Thyroid gland (tissue), 4 donors: ENCODE measurements around the gene NXNL2. TPM values are rescaled to one million over a fixed set of nuclear protein-coding genes. Genes with fewer than 3 reads are reported as not detected.

Experiments
- DNase-seq, 2 donors: peaks; one replicate each; pipeline ENCODE4 v3.0.0-alpha.2; 2019
- H3K27ac ChIP-seq, 3 donors: fragments of 200-600 bp; sonication (generic); 1 replicate in 2 of 3; 2 replicates in 1 of 3; pipeline ENCODE4 v1.5.1; 2016 to 2019; ENCODE audit warnings: mild to moderate bottlenecking in 1 of 3, moderate library complexity in 1 of 3
- H3K27me3 ChIP-seq: fragments of 200-600 bp; sonication (generic); one replicate; pipeline ENCODE4 v1.5.1; 2019
- H3K36me3 ChIP-seq, 2 donors: fragments of 200-600 bp; sonication (generic); one replicate each; pipeline ENCODE4 v1.5.1; 2016 to 2019
- H3K4me1 ChIP-seq, 2 donors: fragments of 200-600 bp; sonication (generic); one replicate each; pipeline ENCODE4 v1.5.1; 2017 to 2019
- H3K4me3 ChIP-seq, 3 donors: fragments of 200-600 bp; sonication (generic); replicated peaks in 1 of 3; 1 replicate in 2 of 3; 2 replicates in 1 of 3; pipeline ENCODE4 v1.5.1; 2016; ENCODE audit warnings: mild to moderate bottlenecking in 1 of 3
- H3K9me3 ChIP-seq: fragments of 200-600 bp; sonication (generic); one replicate; pipeline ENCODE4 v1.5.1; 2017
- CTCF ChIP-seq, 6 experiments: fragments of 200-600 bp in 3 of 6; fragments of 450-650 bp in 3 of 6; sonication (generic) in 3 of 6; IDR thresholded peaks; one replicate each; pipeline ENCODE4 v1.5.1; 2016 to 2019; ENCODE audit warnings: antibody characterized with exemption in 6 of 6, mild to moderate bottlenecking in 2 of 6, inconsistent platforms in 1 of 6, moderate library complexity in 1 of 6
- POLR2A ChIP-seq, 2 donors: fragments of 450-650 bp; IDR thresholded peaks; one replicate each; pipeline ENCODE4 v1.6.1; 2017; ENCODE audit warnings: antibody characterized with exemption in 2 of 2, mild to moderate bottlenecking in 2 of 2, moderate library complexity in 1 of 2
- WGBS, 2 donors: methylation state at CpG; one replicate each; pipeline ENCODE4 v1.1.5; 2017; 5-methylcytosine and 5-hydroxymethylcytosine counted together
- intact Hi-C: fragments of 100-400 bp; cut with DNase I; formaldehyde crosslinking; loops from one replicate; pipeline ENCODE4 v1.15.1; 2023
- total RNA-seq, 4 donors: library from RNA; depleted of rRNA; stranded (reverse); fragments of >200 nt; gene quantifications; one replicate each; pipeline ENCODE4 v1.2.3, GENCODE V29; 2016

The NXNL2 gene
- 1 to 10 TPM in 1 of 4 donors, under 1 TPM in 2, not detected in 1; 0.49 to 1.3 (median 0.81) TPM for total RNA-seq

- Histone ChIP-seq H3K9me3 (no peaks in the 10 kb centered on the region), H3K4me1 (peaks cover 10 to 26% of the 10 kb centered on the region in 2 donors), H3K4me3 (peak within 1 kb of the TSS in 1 of 3 donors; percentile 31), H3K27ac (peak within 1 kb of the TSS in 1 of 3 donors; percentile 42), H3K27me3 (no peaks in the 10 kb centered on the region), H3K36me3 (no peaks in the 10 kb centered on the region)
- TF ChIP-seq POLR2A (IDR thresholded peaks at IDR 0.05) (no peak), CTCF (IDR thresholded peaks at IDR 0.05) (no peak)
- peak; percentile 56 to 61 for DNase-seq
- 3 to 4% methylated on average over 28 to 31 of the region's 62 CpGs for WGBS, 2 donors
- intact Hi-C loops, result no loop called here
Observed at GRCh38 chr9:88534456-88535225, at the start of gene NXNL2. Gene NXNL2, plus strand, starts transcription at chr9:88535178. Its CDS starts 257 bp downstream, at chr9:88535435.

GRCh38 chr9:88488166-88488565, 46.8 kb upstream of the NXNL2 start:
- 93 to 98% methylated on average over 4 of the region's 4 CpGs for WGBS, 2 donors
- no peak overlapping the region for H3K4me3 ChIP-seq
- H3K4me1 ChIP-seq, result no peaks in the 10 kb centered on the region
- no peak for TF ChIP-seq CTCF (IDR thresholded peaks at IDR 0.05)
- H3K27me3 ChIP-seq, result no peaks in the 10 kb centered on the region
- no peak overlapping the region for H3K27ac ChIP-seq
- H3K36me3 ChIP-seq, result no peaks in the 10 kb centered on the region
- intact Hi-C loops, result no loop called here
- no peak for DNase-seq
- H3K9me3 ChIP-seq, result no peaks in the 10 kb centered on the region

GRCh38 chr9:88494983-88495721, 39.8 kb upstream of the NXNL2 start:
- intact Hi-C loops, result no loop called here

GRCh38 chr9:88497224-88497623, 37.8 kb upstream of the NXNL2 start:
- 94 to 98% methylated on average over 2 of the region's 2 CpGs for WGBS, 2 donors
- Histone ChIP-seq H3K4me1 (no peaks in the 10 kb centered on the region), H3K4me3 (no peak overlapping the region), H3K36me3 (no peaks in the 10 kb centered on the region), H3K9me3 (no peaks in the 10 kb centered on the region), H3K27ac (no peak overlapping the region), H3K27me3 (no peaks in the 10 kb centered on the region)
- TF ChIP-seq POLR2A (IDR thresholded peaks at IDR 0.05) (no peak), CTCF (IDR thresholded peaks at IDR 0.05) (no peak)
- intact Hi-C loops, result no loop called here
- no peak for DNase-seq

More at GRCh38 chr9:88494983-88495721, 39.8 kb upstream of the NXNL2 start:
- Histone ChIP-seq H3K4me3 (no peak overlapping the region), H3K27me3 (no peaks in the 10 kb centered on the region), H3K27ac (no peak overlapping the region), H3K9me3 (no peaks in the 10 kb centered on the region), H3K36me3 (no peaks in the 10 kb centered on the region), H3K4me1 (no peaks in the 10 kb centered on the region)
- TF ChIP-seq CTCF (IDR thresholded peaks at IDR 0.05), result no peak
- TF ChIP-seq POLR2A (IDR thresholded peaks at IDR 0.05), result no peak
- 78 to 87% methylated on average over 17 of the region's 17 CpGs for WGBS, 2 donors
- no peak for DNase-seq

- intact Hi-C loops, result no loop called here
- no peak for TF ChIP-seq POLR2A (IDR thresholded peaks at IDR 0.05)
- no peak for TF ChIP-seq CTCF (IDR thresholded peaks at IDR 0.05)
- Histone ChIP-seq H3K36me3 (no peaks in the 10 kb centered on the region), H3K27me3 (no peaks in the 10 kb centered on the region), H3K9me3 (no peaks in the 10 kb centered on the region), H3K4me3 (no peak overlapping the region), H3K27ac (no peak overlapping the region), H3K4me1 (no peaks in the 10 kb centered on the region)
- peak; percentile 15 for DNase-seq
- 59 to 64% methylated on average over 6 of the region's 6 CpGs for WGBS, 2 donors
Observed at GRCh38 chr9:88498880-88499279, 36.1 kb upstream of the NXNL2 start.
